Mammary epithelial cell (primary cell): Measurements from ENCODE around the gene DDR2.

Experiments used
- CTCF ChIP-seq, 2 donors: IDR thresholded peaks in 1 of 2; conservative IDR thresholded peaks in 1 of 2; 2 replicates each; pipeline ENCODE4 v1.5.1; 2011 to 2012; ENCODE audit warnings: inconsistent platforms in 2 of 2, low read length in 2 of 2, mild to moderate bottlenecking in 2 of 2, control low read depth in 1 of 2, low read depth in 1 of 2; ENCODE audit not compliant: insufficient read depth in 1 of 2; ENCODE audit errors: extremely low read depth in 1 of 2
- EZH2 ChIP-seq: IDR thresholded peaks from 2 replicates; pipeline ENCODE4 v1.6.1; 2012; ENCODE audit warnings: low read length, inconsistent platforms, borderline replicate concordance

DNA sequence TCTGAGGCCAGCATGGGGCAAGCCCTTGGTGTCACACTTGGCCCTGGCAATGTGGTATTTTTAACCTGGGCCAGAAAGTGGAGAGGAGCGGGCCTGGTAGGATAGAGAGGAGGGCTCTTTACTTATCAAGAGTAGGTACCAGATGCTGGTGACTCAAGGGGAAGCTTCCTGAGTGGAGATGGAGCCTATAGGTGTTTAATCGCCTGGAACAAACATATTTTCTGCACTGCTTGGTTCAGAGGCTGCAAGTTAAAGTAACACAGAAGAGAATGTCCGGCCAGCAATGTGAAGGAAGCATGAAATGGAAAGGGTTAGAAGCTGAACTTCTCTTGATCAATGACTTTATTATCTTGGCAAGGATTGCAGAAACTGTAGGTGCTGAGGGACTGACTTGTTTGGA, 74.3 kb downstream of the DDR2 start:
- TF ChIP-seq CTCF (conservative IDR thresholded peaks at IDR 0.05 in 1 of 2, IDR thresholded peaks at IDR 0.05 in 1 of 2; ENCODE audit: extremely low read depth in 1 of 2, insufficient read depth in 1 of 2, low read depth in 1 of 2, low read length in 2 of 2): no peak
- no peak for TF ChIP-seq EZH2
